NCI-H1092 (cell line): ENCODE results near the gene C8A.

ENCODE experiments used
- DNase-seq: peaks from one replicate; lab custom pipeline; 2025; lab: John Stamatoyannopoulos, UW

C8A gene

GRCh38 chr1:56925193-56925592 is 70.6 kb downstream of the C8A start:
- DNase-seq, result no peak

GRCh38 chr1:56927171-56927570 is 72.6 kb downstream of the C8A start:
- no peak for DNase-seq

- no peak for DNase-seq
Observed at GRCh38 chr1:56927986-56928385, 73.4 kb downstream of the C8A start.

GRCh38 chr1:56929492-56929891 is 74.9 kb downstream of the C8A start:
- no peak for DNase-seq

GRCh38 chr1:56931211-56931610 is 76.6 kb downstream of the C8A start:
- no peak for DNase-seq

GRCh38 chr1:56931686-56932085 is 77.1 kb downstream of the C8A start:
- DNase-seq, result no peak

DNA sequence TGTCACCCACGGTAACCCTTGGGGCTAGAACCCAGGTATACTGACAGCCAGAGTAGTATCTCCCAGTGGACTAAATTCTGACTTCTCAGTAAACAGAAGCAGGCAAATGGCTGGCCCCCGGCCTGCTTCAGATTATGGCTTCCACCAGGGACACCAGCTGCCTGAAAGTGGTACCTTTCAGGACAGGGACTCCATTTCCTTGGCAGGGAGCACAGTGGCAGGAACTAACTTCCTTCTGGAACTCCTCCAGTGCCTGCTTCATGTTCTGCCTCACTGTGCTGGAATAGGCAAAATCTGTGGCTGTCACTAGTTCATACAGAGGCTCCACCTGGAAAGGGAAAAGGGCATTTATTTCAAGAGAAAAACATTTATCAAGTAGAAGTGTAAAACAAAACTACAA is 78.6 kb downstream of the C8A start:
- no peak for DNase-seq

DNA sequence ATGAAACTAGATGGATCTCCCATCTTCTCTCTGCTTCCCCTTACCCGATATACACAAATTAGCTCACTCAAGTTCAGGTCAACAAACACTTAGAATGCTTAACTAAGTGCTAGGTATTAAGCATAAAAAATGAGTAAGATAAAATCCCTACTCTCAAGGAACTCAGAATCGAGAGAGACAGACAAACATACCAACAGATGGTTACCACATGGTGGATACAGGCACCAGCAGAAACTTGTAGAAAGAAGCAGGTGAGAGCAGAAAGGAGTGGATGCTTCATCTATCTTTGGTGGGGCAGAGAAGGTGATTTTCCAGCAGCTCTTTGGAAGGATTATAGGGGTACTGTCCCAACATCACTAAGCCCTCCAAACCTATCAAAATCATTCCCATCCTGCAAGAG is 79.0 kb downstream of the C8A start:
- no peak for DNase-seq

- no peak for DNase-seq
Observed at GRCh38 chr1:56934430-56935060, 79.9 kb downstream of the C8A start.

DNA sequence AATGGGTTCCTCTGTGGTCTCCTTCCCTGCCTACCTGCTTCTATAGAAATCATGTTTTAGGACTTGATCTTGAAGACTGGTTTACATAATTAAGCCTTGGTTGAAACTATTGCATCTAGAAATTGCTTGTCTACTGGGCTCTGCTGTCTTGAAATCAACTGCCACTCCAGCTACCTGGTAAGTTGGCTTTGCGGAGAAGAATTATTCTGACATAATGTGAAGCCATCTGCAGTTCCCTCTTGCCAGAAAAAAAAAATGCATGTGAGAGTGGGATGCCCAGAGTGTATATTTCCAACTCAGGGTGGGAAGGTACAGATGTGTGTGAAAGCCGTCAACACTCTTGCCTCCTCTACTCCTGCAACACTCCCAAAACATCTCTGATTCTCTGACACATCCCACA is 84.0 kb downstream of the C8A start:
- DNase-seq, result no peak

DNA sequence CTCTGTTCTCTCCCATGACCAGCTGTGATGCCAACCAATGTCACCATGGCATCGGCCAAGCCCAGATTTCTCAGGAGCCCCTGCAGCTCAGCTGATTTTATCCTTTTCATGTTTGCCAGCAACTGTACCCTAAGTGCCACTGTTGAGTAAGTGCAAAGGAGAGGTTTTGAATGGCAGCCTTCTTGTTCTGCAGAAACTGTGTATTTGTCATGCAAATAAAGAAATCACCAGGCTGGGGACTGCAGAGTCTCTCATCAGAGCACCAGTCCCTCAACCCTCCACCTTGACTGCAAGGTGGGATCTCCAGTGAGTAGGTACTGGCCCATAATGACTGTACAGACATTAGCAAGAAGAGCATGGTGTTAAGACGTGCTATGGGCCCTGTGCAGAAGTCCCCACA is 84.6 kb downstream of the C8A start:
- no peak for DNase-seq

DNA sequence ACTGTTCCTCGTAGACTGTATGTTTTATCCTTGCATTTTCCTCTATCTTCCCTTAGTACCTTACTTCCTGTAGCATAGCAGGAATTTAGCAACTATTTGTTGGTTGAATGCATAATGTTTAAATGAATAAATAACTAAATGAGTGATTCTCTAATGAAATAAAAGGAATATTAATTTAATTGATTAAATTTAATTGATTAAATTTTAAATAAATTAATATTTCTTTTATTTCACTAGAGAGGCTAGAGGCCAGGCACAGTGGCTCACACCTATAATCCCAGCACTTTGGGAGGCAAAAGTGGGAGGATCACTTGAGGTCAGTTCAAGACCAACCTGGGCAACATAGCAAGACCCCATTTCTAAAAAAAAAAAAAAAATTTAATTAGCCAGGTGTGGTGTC is 85.4 kb downstream of the C8A start:
- DNase-seq, result no peak

- no peak for DNase-seq
Observed at GRCh38 chr1:56948403-56949023, 93.9 kb downstream of the C8A start.

DNA sequence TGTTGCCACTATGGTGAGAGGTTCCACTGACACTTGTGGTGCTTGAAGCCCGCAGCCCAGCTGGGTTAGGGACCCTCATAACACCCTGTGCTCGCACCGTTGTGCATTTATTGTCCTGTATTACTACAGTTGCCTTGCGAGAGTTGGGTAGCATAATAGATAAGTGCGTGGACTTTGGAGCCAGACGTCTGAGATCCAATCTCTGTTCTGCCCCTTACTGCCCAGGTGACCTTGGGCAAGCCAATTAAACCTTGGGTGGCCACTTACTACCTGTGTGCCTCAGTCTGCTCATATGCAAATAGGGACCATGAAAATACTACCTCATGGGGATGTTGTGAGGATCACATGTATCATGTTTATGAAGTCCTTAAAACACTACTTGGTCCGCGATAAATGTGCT is 97.9 kb downstream of the C8A start:
- no peak for DNase-seq

DNA sequence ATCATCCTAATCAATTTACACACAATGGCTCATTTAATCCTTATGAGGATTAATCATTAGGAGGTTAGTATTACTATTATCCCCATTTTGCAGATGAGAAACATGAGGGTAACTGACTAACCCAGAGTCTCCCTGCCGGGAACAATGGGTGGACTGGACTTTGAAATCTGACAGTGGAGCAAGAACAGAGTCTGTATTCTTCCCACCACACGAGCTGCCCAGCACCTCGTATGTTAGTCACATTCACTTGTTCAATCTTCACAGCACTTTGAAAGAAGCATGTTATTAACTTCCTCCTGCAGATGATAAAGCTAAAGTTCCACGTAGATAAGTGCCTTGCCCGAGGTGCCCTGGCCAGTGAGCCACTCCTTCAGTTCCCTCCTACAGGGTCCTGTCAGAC is 98.8 kb downstream of the C8A start:
- DNase-seq, result no peak

DNA sequence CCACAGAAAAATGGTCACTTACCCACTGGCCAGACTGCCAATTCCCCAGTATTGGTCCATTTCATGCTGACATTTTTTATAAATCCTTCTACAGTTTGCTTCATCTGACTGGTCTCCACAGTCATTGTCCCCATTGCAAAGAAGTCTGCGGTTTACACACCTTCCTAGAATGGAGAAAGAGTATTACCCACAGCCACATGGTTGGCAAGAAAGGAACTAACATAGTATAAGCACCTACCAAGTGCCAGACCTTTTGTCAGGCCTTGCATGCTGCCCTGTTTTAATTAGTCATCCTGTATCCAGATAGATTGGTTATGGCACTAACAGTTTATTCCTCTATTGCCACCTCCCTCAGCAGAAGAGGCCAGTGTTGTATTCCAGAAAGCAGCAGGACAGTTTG is 100.1 kb downstream of the C8A start:
- no peak for DNase-seq

GRCh38 chr1:56957931-56958330 is 103.3 kb downstream of the C8A start:
- no peak for DNase-seq

DNA sequence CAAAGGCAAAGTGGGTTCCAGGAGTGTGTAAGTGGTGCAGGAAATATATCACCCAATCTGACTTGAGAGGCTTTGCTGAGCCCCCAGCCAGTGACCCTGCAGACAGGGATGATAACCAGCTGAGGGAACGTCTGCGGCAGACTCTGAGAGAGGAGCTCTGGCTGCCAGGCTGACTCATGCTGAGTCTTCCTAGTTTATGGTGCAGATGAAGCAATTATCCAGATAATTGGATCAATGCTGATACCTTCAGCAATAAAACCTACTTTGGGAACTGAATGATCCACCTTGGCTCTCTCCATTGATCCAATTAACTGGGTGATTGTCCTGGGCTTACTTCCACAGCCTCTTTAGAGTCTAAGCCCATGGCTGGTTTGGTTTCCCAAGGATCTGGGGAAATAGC is 103.9 kb downstream of the C8A start:
- DNase-seq, result no peak

- DNase-seq, result no peak
Observed at GRCh38 chr1:56961426-56961825, 106.8 kb downstream of the C8A start.

DNA sequence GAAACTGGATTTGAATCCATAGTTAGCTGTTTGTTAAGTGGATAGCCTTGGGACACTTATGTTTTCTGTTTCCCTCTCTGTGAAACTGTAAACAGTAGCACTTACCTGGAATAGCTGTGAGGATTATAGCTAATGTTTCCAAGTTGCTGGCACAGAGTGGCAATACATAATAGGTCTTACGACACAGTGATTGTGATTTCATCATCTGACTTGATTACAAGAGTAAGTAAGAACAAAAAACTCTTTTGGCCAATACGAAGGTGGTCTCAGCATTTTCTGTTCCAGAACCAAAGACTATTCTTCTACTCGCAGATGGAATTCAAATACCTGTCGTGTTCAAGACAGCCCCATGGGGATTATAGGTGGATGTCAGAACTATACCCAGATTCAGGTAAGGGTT is 109.1 kb downstream of the C8A start:
- DNase-seq, result no peak

DNA sequence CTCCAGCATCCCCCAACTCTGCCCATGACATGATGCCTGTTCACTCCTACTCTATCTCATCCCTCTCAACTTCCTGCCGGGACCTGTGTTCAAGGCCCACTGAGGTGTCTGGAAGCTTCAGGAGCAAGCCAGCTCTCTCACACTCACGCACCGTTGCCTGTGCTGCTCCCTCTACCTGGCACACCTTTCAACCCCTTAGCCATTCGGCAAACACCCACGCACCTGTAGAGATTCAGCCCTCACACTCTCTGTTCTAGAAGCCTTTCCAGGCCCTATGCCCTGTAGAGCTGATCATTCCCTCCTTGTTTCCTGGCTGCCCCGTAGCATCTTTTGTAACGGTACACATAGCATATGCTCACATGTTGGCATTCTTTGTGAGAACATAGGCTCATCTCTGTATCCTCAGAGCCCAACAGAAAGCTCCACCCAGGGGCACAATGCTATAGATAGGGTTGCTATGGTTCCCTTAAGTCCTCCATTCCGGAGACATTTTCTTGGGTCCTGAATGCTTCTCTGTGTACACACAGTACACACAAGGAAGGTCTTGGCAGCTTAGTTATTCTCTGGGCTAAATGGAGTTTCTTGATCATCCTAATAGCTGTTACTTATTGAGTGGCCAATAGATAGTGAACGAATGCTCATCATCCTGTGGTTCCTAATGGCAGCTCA is 109.9 kb downstream of the C8A start:
- DNase-seq, result no peak

DNA sequence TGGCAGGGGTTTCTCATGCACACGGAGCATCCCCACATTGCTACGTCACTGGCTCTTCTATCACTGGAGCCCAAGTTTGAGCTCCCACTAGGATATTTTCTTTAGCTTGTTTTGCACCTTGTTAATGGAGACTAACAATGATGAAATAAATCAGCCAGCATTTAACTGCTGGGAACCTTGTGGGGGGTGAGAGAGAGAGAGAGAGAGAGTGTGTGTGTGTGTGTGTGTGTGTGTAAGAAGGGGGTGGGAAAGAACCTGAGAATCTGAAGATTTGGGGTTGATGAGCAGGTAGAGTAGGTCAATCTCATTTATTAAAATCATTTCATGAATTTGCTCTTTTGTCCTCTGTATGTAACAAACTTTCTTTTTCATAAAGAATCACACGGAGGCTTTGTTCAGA is 110.6 kb downstream of the C8A start:
- no peak for DNase-seq

DNA sequence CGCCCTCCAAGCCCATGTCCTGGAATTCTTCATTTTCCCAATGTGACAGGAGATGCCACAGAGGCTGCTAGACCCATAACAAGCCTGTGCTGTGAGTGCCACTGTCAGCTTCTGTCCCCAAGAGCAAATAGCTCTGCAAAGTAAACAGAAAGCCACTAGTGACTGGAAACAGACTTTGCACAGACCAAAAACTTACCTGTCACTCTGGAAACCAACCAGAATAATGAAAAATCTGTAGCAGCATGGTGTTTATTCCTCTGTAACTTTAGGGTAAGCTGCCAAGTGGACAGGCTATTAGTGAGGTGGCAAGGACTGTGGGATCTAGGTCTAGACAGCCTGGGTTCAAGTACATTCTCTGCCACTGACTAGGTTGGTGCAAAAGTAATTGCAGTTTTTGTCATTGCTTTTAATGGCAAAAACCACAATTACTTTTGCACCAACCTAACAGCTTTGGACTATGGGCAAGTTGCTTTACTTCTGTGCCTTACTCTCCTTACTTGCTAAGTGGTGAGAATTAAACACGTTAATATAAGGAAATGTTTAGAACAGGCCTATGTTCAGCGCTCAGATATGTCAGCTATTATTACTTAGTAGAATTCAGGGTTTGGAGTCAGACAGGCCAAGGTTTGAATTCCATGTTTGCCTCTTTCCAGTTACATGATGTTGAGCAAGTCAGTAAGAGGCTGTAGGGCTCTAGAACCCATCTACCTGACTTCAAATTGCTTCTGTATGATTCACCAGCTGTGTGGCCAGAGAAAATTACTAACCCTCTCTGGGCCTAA is 111.5 kb downstream of the C8A start, which contains the start of gene C8B:
TSS of gene C8B (minus strand) at position 100 of the 782 bp plus-strand sequence. CDS start at position 33, 67 bp downstream.
- DNase-seq, result no peak
